Left lobe of liver (tissue), 2 donors: ENCODE results near the gene MGAT5. TPM values are rescaled to one million over a fixed set of nuclear protein-coding genes. Genes with fewer than 3 reads are reported as not detected.

Experiments
- ATAC-seq: fragments of 200-7000 bp; cut with Tn5 transposase; one replicate; pipeline ENCODE4 v1.9.1; 2020; ENCODE audit warnings: mild to moderate bottlenecking, moderate library complexity
- DNase-seq: peaks from one replicate; pipeline ENCODE4 v3.0.0-alpha.2; 2020; ENCODE audit warnings: low spot score
- total RNA-seq: library from RNA; stranded (reverse); gene quantifications from one replicate; pipeline ENCODE4 v1.2.1, GENCODE V29; 2021
- donor health status: DM: no; HTN: no; CAD: no; lungs with moderate emphysema.
- donor health status: DM: no; HTN: yes; CAD: no.

MGAT5 gene
- total RNA-seq, 1 donor from 2014 or later = 7.5 TPM

- DNase-seq = no peak
- ATAC-seq = no peak
These were observed 661 bp upstream of the MGAT5 start for GRCh38 chr2:134253117-134253704.

- ATAC-seq (no peak), DNase-seq (no peak)
These were observed 952 bp downstream of the MGAT5 start for GRCh38 chr2:134254824-134255223.

DNA sequence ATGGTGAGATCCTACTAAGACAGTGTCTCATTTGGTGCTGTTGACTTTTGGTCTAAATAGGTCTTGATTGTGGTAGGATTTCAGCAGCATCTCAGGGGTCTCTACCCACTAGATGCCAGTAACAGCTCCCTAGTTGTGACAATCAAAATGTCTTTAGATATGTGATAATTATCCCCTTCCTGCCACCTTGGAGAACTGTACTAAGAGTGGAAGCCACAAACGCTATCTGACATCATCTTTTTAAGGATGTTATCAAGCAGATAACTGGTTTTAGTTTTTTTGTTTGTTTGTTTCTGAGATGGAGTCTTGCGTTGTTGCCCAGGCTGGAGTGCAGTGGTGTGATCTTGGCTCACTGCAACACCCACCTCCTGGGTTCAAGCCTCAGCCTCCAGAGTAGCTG, 3.1 kb downstream of the MGAT5 start:
- ATAC-seq = no peak
- DNase-seq = no peak

- DNase-seq (no peak), ATAC-seq (peak; percentile 23)
These were observed 3.6 kb downstream of the MGAT5 start for GRCh38 chr2:134257509-134257908.

- ATAC-seq = peak; percentile 81
- no peak for DNase-seq
These were observed 4.3 kb downstream of the MGAT5 start for GRCh38 chr2:134257965-134258683.

DNA sequence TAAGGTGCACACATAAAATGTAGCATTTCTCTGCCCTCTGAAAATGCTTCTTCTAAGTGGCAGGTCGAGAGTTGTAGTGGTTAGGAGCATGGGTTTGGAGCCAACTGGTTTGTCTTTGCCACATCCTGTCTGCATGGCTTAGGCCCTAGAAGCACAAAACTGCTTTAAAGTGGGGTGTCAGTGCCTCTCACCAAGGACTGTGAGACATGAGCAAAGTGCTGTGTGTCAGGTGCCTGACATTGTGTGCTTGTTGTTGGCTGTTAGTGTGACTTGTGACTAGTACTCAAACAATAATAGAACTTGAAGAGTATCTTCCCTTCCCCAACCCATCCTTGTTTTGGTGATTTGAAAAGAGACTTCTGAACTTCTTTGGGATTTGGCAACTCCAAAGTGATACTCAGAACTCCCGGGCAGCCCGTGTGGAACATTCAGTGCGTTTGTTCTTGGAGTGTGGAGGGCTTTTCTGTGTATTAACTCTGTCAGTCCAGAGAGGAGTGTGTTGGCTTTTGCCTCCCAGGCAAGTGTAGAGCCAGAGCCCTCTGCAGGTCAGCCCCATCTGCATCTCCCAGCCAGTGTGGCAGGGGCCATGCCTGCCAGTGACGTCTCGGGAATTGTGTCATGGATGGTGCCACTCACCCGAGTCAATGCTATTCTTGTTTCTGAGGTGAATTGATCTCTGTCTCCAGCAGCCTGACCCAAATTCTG, 5.0 kb downstream of the MGAT5 start:
- ATAC-seq (peak; percentile 27), DNase-seq (no peak)

DNA sequence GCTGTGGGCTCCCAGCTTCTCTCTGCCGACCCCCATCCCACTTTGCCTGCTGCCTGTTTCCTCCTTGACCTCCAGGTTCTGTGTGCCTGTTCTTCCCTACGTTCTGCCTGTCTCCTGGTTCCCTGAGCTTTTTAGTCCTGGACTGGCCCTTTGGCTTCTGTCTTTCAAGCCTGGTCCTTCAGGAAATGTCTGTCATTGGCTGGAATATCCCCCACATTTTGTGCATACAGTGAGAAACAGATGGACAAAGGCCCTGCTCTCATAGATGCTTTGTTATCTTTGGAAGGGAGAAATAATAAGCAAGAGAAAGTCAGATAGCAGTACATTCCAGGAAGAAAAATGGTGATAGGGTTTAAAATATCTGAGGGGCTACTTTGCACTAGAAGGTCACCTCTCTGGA, 5.7 kb downstream of the MGAT5 start:
- ATAC-seq = no peak
- no peak for DNase-seq

GRCh38 chr2:134259994-134260393, 6.1 kb downstream of the MGAT5 start:
- DNase-seq (no peak), ATAC-seq (no peak)

DNA sequence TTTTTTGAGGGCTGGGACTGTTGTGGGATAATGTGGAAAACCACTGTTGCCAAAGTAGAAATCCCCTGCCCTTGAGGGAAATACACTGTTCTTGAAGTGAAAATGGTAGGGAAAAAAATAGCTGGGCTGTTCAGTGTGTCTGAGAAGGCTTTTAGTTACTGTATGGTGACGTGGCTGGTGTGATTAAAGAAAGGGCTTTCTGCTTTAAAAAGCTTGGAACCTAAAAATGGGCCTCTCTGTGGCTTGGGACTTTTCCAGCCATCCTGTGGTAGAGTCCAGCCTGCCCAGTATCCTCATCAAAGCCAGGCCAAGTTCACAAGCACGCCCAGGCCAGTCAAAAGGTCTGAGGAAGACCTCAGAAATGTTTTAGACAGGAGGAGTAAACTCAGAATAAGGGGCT, 6.8 kb downstream of the MGAT5 start:
- DNase-seq (no peak), ATAC-seq (no peak)

- ATAC-seq (no peak), DNase-seq (no peak)
These were observed 7.7 kb downstream of the MGAT5 start for GRCh38 chr2:134261398-134262131.

- DNase-seq = no peak
These were observed 8.8 kb downstream of the MGAT5 start for GRCh38 chr2:134262684-134263083.

GRCh38 chr2:134268265-134268664, 14.4 kb downstream of the MGAT5 start:
- ATAC-seq (no peak), DNase-seq (no peak)

More at GRCh38 chr2:134262684-134263083, 8.8 kb downstream of the MGAT5 start:
- ATAC-seq = no peak

- DNase-seq (no peak), ATAC-seq (no peak)
These were observed 15.4 kb downstream of the MGAT5 start for GRCh38 chr2:134269230-134269629.

DNA sequence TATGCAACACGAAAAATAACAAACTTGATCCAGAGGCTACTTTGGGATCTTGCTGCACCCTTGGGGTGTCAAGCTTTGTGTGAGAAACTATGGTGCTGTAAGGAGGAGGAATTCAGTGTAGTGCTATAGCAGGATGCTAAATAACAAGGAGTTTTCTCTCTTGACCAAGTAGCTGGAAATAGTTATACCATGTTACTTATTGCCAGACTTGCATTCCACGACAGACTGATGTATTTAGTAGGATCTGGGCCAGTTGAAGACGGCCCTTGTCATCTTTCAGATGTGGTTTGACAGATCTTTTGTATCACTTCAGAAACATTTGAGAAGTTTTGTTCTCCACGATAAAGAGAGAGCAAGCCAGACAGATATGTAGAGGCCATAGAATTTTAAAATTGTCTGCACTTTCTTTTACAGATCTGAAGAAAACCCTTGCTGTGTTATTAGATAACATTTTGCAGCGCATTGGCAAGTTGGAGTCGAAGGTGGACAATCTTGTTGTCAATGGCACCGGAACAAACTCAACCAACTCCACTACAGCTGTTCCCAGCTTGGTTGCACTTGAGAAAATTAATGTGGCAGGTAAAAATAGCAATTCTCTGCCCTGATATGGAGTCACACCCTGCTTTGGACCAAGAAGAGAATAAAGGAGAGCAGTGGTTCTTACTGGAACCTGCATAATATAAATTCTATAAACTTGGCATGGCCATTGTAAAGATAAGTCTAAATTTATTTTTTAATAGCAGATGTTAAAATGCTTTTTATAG, 16.3 kb downstream of the MGAT5 start:
- ATAC-seq = no peak
- DNase-seq = no peak

DNA sequence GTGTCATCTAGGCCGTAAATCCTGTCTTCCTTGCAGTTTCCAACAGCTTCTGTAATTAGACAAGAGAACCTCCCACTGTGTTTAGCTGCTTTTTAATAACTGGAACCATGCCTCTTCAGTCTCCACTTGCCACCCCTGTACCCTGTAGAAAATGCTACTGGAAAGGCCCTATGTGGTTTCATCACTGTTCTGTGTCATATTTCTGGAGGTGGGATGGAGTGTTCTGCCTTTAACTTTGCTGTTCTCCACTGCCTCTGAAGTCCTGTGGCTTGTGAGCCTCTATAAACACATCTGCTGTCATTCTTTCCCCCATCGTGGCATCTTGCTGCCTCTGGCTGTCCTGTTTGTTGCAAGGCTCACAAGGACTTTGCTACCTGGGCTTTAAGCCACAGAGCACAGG, 17.9 kb downstream of the MGAT5 start:
- no peak for ATAC-seq
- DNase-seq = no peak

GRCh38 chr2:134272806-134273205, 18.9 kb downstream of the MGAT5 start:
- ATAC-seq (no peak), DNase-seq (no peak)

DNA sequence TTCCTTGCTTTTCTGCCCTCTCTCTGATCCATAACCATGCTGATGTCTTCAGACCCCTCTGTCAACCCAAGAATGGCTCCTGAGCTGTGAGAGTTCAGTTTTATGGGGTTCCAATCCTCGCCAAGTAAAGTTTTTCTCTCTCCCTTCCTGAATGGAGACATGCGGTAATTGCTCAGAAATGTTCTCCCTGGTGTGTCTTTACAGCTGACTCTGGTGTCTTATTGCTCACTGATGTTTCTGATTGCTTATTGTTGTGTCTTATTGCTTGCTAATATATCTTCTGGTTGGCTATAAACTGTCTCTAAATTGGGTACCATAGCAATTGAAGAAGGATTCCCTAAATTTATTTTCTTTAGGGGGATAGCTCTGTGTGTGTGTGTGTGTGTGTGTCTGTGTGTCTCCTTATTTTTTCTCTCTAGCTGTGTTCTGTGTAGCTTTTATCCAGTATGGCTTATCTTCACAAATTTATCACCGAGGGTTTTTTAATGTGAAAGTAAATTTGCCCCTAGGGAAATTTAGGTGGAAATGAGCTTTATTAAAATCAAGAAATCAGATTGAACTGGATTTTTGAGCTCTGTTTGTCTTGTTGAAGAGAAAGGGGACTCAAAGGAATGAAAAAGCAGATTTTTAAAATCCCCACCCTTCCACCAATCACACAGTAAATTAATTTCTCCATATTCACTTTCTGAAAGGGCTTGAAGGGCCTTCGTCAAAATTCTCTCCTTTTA, 19.5 kb downstream of the MGAT5 start:
- no peak for DNase-seq
- no peak for ATAC-seq

GRCh38 chr2:134274121-134274520, 20.2 kb downstream of the MGAT5 start:
- ATAC-seq (no peak), DNase-seq (no peak)

DNA sequence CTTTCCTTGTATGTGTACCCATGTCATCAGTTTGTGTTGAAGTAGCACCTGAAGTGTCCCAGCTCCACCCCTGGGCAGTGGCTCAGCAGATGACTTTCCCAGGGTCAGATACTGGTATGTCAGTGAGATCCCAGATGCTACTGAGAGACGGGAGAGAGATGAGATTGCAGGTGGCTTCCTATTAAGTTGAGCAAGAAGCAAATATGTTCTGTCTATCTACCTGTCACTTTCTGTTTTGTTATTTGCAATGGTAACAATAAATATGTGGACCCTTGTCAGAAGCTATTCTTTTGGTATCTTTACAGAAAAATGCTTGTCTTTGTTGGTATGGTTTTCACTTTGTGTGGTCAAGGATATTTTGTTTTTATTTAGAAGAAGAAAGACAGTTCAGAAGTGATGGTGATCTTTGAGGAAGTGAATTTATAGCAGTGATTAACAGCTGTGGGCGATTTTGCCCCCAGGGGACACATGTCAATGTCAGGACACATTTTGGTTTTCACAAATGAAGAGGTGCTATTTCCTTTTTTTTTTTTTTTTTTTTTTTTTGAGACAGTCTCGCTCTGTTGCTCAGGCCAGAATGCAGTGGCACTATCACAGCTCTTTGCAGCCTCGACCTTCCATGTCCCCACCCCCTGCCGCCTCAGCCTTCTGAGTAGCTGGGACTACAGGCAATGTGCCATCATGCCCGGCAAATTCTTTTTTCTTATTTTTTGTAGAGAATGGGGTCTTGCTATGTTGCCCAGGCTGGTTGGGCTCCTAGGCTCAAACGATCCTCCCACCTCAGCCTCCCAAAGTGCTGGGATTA, 21.4 kb downstream of the MGAT5 start:
- DNase-seq (no peak), ATAC-seq (no peak)
